Kidney epithelial cell (primary cell): ENCODE results near the gene CDH23. TPM values are rescaled to one million over a fixed set of nuclear protein-coding genes. Genes with fewer than 3 reads are reported as not detected.

Experiments used
- DNase-seq: peaks from one replicate; pipeline ENCODE4 v3.0.0-alpha.2; 2010; ENCODE audit warnings: low read depth
- H3K27me3 ChIP-seq: 2 replicates; pipeline ENCODE4 v1.6.0; 2011; ENCODE audit warnings: low read length; ENCODE audit not compliant: control insufficient read depth, insufficient read depth
- H3K36me3 ChIP-seq: 2 replicates; pipeline ENCODE4 v1.5.1; 2011; ENCODE audit warnings: low read length; ENCODE audit not compliant: control insufficient read depth, insufficient read depth
- H3K4me3 ChIP-seq: 2 replicates; pipeline ENCODE4 v1.5.1; 2011; ENCODE audit warnings: low read depth, mild to moderate bottlenecking, control low read depth, low read length
- CTCF ChIP-seq: IDR thresholded peaks from 2 replicates; pipeline ENCODE4 v1.5.1; 2011; ENCODE audit warnings: mild to moderate bottlenecking, moderate library complexity, low read length, control low read depth, inconsistent platforms; ENCODE audit not compliant: insufficient read depth, poor library complexity, severe bottlenecking
- total RNA-seq: library from RNA; depleted of rRNA; stranded (reverse); fragments of >200 nt; gene quantifications from 2 replicates; pipeline ENCODE4 v1.2.3, GENCODE V29; 2015

Gene CDH23
- total RNA-seq, 1 donor from 2014 or later = 0.04 TPM

- no peaks in the 10 kb centered on the region for H3K36me3 ChIP-seq
- TF ChIP-seq CTCF = no peak
- DNase-seq = no peak
- H3K27me3 ChIP-seq = no peaks in the 10 kb centered on the region
- no peak overlapping the region for H3K4me3 ChIP-seq
These were observed 37.2 kb upstream of the CDH23 start for GRCh38 chr10:71359364-71360046.

DNA sequence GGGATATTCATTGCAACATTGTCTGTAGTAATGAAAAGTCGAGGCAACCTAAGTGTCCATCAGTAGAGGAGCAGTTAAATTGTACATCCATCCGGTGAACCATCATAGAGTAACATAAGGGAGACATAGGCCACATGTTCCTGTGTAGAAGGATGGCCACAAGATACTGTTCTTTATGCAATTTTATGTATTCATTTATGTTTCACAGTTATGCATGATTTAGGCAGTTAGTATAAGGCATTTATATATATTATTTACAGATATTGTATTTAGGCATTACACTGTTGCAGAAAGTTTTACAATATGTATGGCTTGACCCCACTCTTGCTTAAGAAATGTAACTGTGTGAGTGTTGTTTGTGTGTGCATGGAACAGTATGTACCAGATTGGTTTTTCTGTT lies 36.0 kb upstream of the CDH23 start:
- no peaks in the 10 kb centered on the region for H3K36me3 ChIP-seq
- no peak overlapping the region for H3K4me3 ChIP-seq
- H3K27me3 ChIP-seq = no peaks in the 10 kb centered on the region
- no peak for DNase-seq
- TF ChIP-seq CTCF = no peak

GRCh38 chr10:71361581-71361980 lies 35.1 kb upstream of the CDH23 start:
- TF ChIP-seq CTCF = no peak
- Histone ChIP-seq H3K27me3 (no peaks in the 10 kb centered on the region), H3K4me3 (no peak overlapping the region), H3K36me3 (no peaks in the 10 kb centered on the region)
- DNase-seq = no peak

- H3K27me3 ChIP-seq = no peaks in the 10 kb centered on the region
- no peak for DNase-seq
- H3K4me3 ChIP-seq = no peak overlapping the region
- H3K36me3 ChIP-seq = no peaks in the 10 kb centered on the region
- TF ChIP-seq CTCF = no peak
These were observed 34.6 kb upstream of the CDH23 start for GRCh38 chr10:71362141-71362540.

DNA sequence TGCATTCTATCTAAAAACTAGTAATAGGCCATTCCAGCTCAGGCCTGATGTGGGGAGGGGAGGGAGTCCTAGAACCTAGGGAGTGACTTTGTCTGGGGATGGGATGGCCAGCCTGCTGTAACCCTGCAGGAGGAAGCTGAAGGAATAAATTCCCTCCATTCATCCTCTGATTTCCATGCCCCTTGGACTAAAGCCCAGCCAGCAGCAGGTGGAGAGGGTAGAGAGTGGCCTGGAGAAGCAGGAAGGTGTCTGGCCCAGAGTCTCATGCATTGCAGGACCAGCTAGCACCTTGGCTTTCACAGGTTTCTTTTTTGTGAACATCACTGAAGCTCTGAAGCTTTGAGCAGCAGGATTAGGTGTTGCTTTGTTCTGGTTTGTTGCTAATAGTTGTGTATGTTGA lies 32.8 kb upstream of the CDH23 start:
- Histone ChIP-seq H3K36me3 (no peaks in the 10 kb centered on the region), H3K27me3 (no peaks in the 10 kb centered on the region), H3K4me3 (no peak overlapping the region)
- no peak for DNase-seq
- no peak for TF ChIP-seq CTCF

DNA sequence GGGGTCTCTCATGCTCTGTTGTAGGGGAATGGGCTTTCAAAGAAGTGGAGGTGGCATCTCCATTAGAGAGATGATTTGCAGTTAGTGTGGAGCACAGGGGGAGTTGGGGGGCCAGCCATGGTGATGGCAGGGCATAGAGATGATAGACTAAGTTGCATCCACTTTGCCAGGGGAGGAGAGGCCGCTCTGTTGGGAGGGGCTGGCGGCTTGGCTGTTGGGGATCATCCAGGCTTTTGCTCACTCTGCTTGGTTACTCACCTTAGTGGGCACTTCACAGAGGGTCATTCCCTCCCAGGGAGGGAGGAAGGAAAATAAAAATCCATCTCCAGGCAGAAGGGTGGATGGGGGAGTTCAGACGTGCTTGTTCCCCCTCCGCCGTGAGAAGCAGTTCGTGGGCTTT lies 31.4 kb upstream of the CDH23 start:
- DNase-seq = no peak
- no peak for TF ChIP-seq CTCF
- peaks cover 2% of the 10 kb centered on the region for H3K27me3 ChIP-seq

More for the DNA sequence above, 31.4 kb upstream of the CDH23 start:
- H3K36me3 ChIP-seq = no peaks in the 10 kb centered on the region
- no peak overlapping the region for H3K4me3 ChIP-seq
